Measurements from ENCODE around the gene INS.
"Not testable (repeated sequence)": the region's sequence is repeated elsewhere in the genome, so short reads cannot be mapped to it uniquely, and the experiment has no call there.

The INS gene

GRCh38 chr11:2198621-2199365 is 37.8 kb upstream of the INS start:
- H3K4me1 ChIP-seq (ENCODE audit: control insufficient read depth, insufficient read depth, low read length, poor library complexity, severe bottlenecking): no peaks in the 10 kb centered on the region
- no peaks in the 10 kb centered on the region for H3K9me3 ChIP-seq (ENCODE audit: control insufficient read depth, low read length)
- H3K27me3 ChIP-seq (replicated peaks; ENCODE audit: control insufficient read depth, insufficient read depth, low read length, poor library complexity, severe bottlenecking): no peaks in the 10 kb centered on the region

GRCh38 chr11:2197771-2198520 is 36.9 kb upstream of the INS start:
- Histone ChIP-seq H3K27me3 (replicated peaks; ENCODE audit: control insufficient read depth, insufficient read depth, low read length, poor library complexity, severe bottlenecking) (no peaks in the 10 kb centered on the region), H3K27ac (ENCODE audit: insufficient read depth, low read length, poor library complexity, severe bottlenecking) (no peak overlapping the region), H3K9me3 (ENCODE audit: control insufficient read depth, low read length) (no peaks in the 10 kb centered on the region), H3K36me3 (ENCODE audit: control insufficient read depth, insufficient read depth, low read length) (no peaks in the 10 kb centered on the region), H3K4me1 (ENCODE audit: control insufficient read depth, insufficient read depth, low read length, poor library complexity, severe bottlenecking) (no peaks in the 10 kb centered on the region), H3K4me3 (ENCODE audit: insufficient read depth, low read depth, low read length, poor library complexity, severe bottlenecking) (no peak overlapping the region)
- DNase-seq: no peak

More at GRCh38 chr11:2198621-2199365, 37.8 kb upstream of the INS start:
- H3K4me3 ChIP-seq (ENCODE audit: insufficient read depth, low read depth, low read length, poor library complexity, severe bottlenecking): no peak overlapping the region
- H3K36me3 ChIP-seq (ENCODE audit: control insufficient read depth, insufficient read depth, low read length): no peaks in the 10 kb centered on the region
- DNase-seq: no peak
- no peak overlapping the region for H3K27ac ChIP-seq (ENCODE audit: insufficient read depth, low read length, poor library complexity, severe bottlenecking)

GRCh38 chr11:2196970-2197770 is 36.2 kb upstream of the INS start:
- Histone ChIP-seq H3K27ac (ENCODE audit: insufficient read depth, low read length, poor library complexity, severe bottlenecking) (no peak overlapping the region), H3K4me1 (ENCODE audit: control insufficient read depth, insufficient read depth, low read length, poor library complexity, severe bottlenecking) (no peaks in the 10 kb centered on the region), H3K36me3 (ENCODE audit: control insufficient read depth, insufficient read depth, low read length) (no peaks in the 10 kb centered on the region), H3K4me3 (ENCODE audit: insufficient read depth, low read depth, low read length, poor library complexity, severe bottlenecking) (no peak overlapping the region), H3K27me3 (replicated peaks; ENCODE audit: control insufficient read depth, insufficient read depth, low read length, poor library complexity, severe bottlenecking) (no peaks in the 10 kb centered on the region), H3K9me3 (ENCODE audit: control insufficient read depth, low read length) (no peaks in the 10 kb centered on the region)
- peak; percentile 33 to 51 (median 45) for DNase-seq

GRCh38 chr11:2195756-2196088 is 34.7 kb upstream of the INS start:
- no peak for DNase-seq
- no peaks in the 10 kb centered on the region for H3K4me1 ChIP-seq (ENCODE audit: control insufficient read depth, insufficient read depth, low read length, poor library complexity, severe bottlenecking)
- no peaks in the 10 kb centered on the region for H3K9me3 ChIP-seq (ENCODE audit: control insufficient read depth, low read length)
- no peak overlapping the region for H3K27ac ChIP-seq (ENCODE audit: insufficient read depth, low read length, poor library complexity, severe bottlenecking)
- no peaks in the 10 kb centered on the region for H3K27me3 ChIP-seq (replicated peaks; ENCODE audit: control insufficient read depth, insufficient read depth, low read length, poor library complexity, severe bottlenecking)
- H3K4me3 ChIP-seq (ENCODE audit: insufficient read depth, low read depth, low read length, poor library complexity, severe bottlenecking): no peak overlapping the region
- no peaks in the 10 kb centered on the region for H3K36me3 ChIP-seq (ENCODE audit: control insufficient read depth, insufficient read depth, low read length)

GRCh38 chr11:2194877-2195755 is 34.1 kb upstream of the INS start:
- H3K4me3 ChIP-seq (ENCODE audit: insufficient read depth, low read depth, low read length, poor library complexity, severe bottlenecking): no peak overlapping the region
- DNase-seq: peak in 1 of 3 donors; percentile 7

GRCh38 chr11:2193888-2194595 is 33.0 kb upstream of the INS start:
- not testable (repeated sequence) for H3K36me3 ChIP-seq (ENCODE audit: control insufficient read depth, insufficient read depth, low read length); H3K27ac ChIP-seq (ENCODE audit: insufficient read depth, low read length, poor library complexity, severe bottlenecking); H3K27me3 ChIP-seq (replicated peaks; ENCODE audit: control insufficient read depth, insufficient read depth, low read length, poor library complexity, severe bottlenecking); H3K4me3 ChIP-seq (ENCODE audit: insufficient read depth, low read depth, low read length, poor library complexity, severe bottlenecking); H3K4me1 ChIP-seq (ENCODE audit: control insufficient read depth, insufficient read depth, low read length, poor library complexity, severe bottlenecking); DNase-seq; H3K9me3 ChIP-seq (ENCODE audit: control insufficient read depth, low read length)

More at GRCh38 chr11:2194877-2195755, 34.1 kb upstream of the INS start:
- Histone ChIP-seq H3K4me1 (ENCODE audit: control insufficient read depth, insufficient read depth, low read length, poor library complexity, severe bottlenecking) (no peaks in the 10 kb centered on the region), H3K9me3 (ENCODE audit: control insufficient read depth, low read length) (no peaks in the 10 kb centered on the region), H3K36me3 (ENCODE audit: control insufficient read depth, insufficient read depth, low read length) (no peaks in the 10 kb centered on the region), H3K27me3 (replicated peaks; ENCODE audit: control insufficient read depth, insufficient read depth, low read length, poor library complexity, severe bottlenecking) (no peaks in the 10 kb centered on the region), H3K27ac (ENCODE audit: insufficient read depth, low read length, poor library complexity, severe bottlenecking) (no peak overlapping the region)

- Histone ChIP-seq H3K27ac (ENCODE audit: insufficient read depth, low read length, poor library complexity, severe bottlenecking) (no peak overlapping the region), H3K4me1 (ENCODE audit: control insufficient read depth, insufficient read depth, low read length, poor library complexity, severe bottlenecking) (no peaks in the 10 kb centered on the region), H3K4me3 (ENCODE audit: insufficient read depth, low read depth, low read length, poor library complexity, severe bottlenecking) (no peak overlapping the region), H3K27me3 (replicated peaks; ENCODE audit: control insufficient read depth, insufficient read depth, low read length, poor library complexity, severe bottlenecking) (no peaks in the 10 kb centered on the region), H3K9me3 (ENCODE audit: control insufficient read depth, low read length) (no peaks in the 10 kb centered on the region), H3K36me3 (ENCODE audit: control insufficient read depth, insufficient read depth, low read length) (no peaks in the 10 kb centered on the region)
- no peak for DNase-seq
These were observed 32.3 kb upstream of the INS start for GRCh38 chr11:2193099-2193887.

- Histone ChIP-seq H3K4me3 (ENCODE audit: insufficient read depth, low read depth, low read length, poor library complexity, severe bottlenecking) (no peak overlapping the region), H3K27me3 (replicated peaks; ENCODE audit: control insufficient read depth, insufficient read depth, low read length, poor library complexity, severe bottlenecking) (no peaks in the 10 kb centered on the region), H3K9me3 (ENCODE audit: control insufficient read depth, low read length) (no peaks in the 10 kb centered on the region), H3K4me1 (ENCODE audit: control insufficient read depth, insufficient read depth, low read length, poor library complexity, severe bottlenecking) (no peaks in the 10 kb centered on the region), H3K36me3 (ENCODE audit: control insufficient read depth, insufficient read depth, low read length) (no peaks in the 10 kb centered on the region), H3K27ac (ENCODE audit: insufficient read depth, low read length, poor library complexity, severe bottlenecking) (no peak overlapping the region)
- DNase-seq: no peak
These were observed 31.4 kb upstream of the INS start for GRCh38 chr11:2192435-2192834.
